ENCODE data around the gene GALNT17. TPM values are rescaled to one million over a fixed set of nuclear protein-coding genes. Genes with fewer than 3 reads are reported as not detected.
A peak's percentile ranks its signal among the peaks of the same experiment; 100 is the strongest.

Gene GALNT17
- total RNA-seq, 4 donors from 2014 or later = 66.0 to 97.9 (median 76.0) TPM

- Histone ChIP-seq H3K4me3 (no peak overlapping the region), H3K9me3 (no peaks in the 10 kb centered on the region), H3K27me3 (no peaks in the 10 kb centered on the region), H3K27ac (peak overlapping the region in 3 of 4 donors; percentile 23 to 79 (median 72)), H3K4me1 (peaks cover 0 to 17% (median 0%) of the 10 kb centered on the region in 4 donors), H3K36me3 (no peaks in the 10 kb centered on the region)
- DNase-seq (ENCODE audit: low spot score in 2 of 2) = no peak
- 16 to 24% methylated on average over 5 of the region's 5 CpGs for WGBS, 2 donors
- TF ChIP-seq POLR2A (IDR thresholded peaks at IDR 0.05) = no peak
- TF ChIP-seq, protein P1, sequence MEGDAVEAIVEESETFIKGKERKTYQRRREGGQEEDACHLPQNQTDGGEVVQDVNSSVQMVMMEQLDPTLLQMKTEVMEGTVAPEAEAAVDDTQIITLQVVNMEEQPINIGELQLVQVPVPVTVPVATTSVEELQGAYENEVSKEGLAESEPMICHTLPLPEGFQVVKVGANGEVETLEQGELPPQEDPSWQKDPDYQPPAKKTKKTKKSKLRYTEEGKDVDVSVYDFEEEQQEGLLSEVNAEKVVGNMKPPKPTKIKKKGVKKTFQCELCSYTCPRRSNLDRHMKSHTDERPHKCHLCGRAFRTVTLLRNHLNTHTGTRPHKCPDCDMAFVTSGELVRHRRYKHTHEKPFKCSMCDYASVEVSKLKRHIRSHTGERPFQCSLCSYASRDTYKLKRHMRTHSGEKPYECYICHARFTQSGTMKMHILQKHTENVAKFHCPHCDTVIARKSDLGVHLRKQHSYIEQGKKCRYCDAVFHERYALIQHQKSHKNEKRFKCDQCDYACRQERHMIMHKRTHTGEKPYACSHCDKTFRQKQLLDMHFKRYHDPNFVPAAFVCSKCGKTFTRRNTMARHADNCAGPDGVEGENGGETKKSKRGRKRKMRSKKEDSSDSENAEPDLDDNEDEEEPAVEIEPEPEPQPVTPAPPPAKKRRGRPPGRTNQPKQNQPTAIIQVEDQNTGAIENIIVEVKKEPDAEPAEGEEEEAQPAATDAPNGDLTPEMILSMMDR (IDR thresholded peaks at IDR 0.05) = no peak
- TF ChIP-seq EP300 (IDR thresholded peaks at IDR 0.05) = no peak
These were observed 411.5 kb downstream of the GALNT17 start for GRCh38 chr7:71543396-71543795.

- no peak overlapping the region for H3K4me3 ChIP-seq
- WGBS, 2 donors = 35 to 40% methylated on average over 5 of the region's 5 CpGs
- no peaks in the 10 kb centered on the region for H3K27me3 ChIP-seq
- no peaks in the 10 kb centered on the region for H3K36me3 ChIP-seq
- peaks cover 0 to 17% (median 0%) of the 10 kb centered on the region in 4 donors for H3K4me1 ChIP-seq
- no peaks in the 10 kb centered on the region for H3K9me3 ChIP-seq
- TF ChIP-seq, protein P1 (IDR thresholded peaks at IDR 0.05) = no peak
- TF ChIP-seq EP300 (IDR thresholded peaks at IDR 0.05) (no peak), POLR2A (IDR thresholded peaks at IDR 0.05) (no peak)
- H3K27ac ChIP-seq = peak overlapping the region in 2 of 4 donors; percentile 4 to 43
- no peak for DNase-seq (ENCODE audit: low spot score in 2 of 2)
These were observed 412.9 kb downstream of the GALNT17 start for GRCh38 chr7:71544816-71545215.

DNA sequence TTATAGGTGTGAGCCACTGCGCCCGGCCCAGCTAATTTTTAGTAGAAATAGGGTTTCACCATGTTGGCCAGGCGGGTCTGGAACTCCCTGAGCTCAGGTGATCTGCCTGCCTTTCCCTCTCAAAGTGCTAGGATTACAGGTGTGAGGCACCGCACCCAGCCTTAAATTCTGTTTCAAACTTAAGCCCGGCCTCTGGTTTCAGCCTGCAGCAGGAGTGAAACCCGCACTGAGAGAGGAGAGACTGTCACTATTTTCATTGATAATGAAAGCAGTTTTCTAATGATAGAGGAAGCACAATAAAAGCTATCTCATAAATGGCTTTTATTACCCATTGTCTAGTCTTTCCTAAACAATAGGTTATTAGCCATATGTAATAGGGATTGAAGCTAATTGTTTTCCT, 415.5 kb downstream of the GALNT17 start:
- Histone ChIP-seq H3K4me3 (no peak overlapping the region), H3K36me3 (no peaks in the 10 kb centered on the region), H3K9me3 (no peaks in the 10 kb centered on the region), H3K27me3 (no peaks in the 10 kb centered on the region), H3K27ac (peak overlapping the region in 1 of 4 donors; percentile 1), H3K4me1 (peaks cover 0 to 12% (median 0%) of the 10 kb centered on the region in 4 donors)
- 94 to 97% methylated on average over 6 of the region's 6 CpGs for WGBS, 2 donors
- no peak for DNase-seq (ENCODE audit: low spot score in 2 of 2)
- TF ChIP-seq POLR2A (IDR thresholded peaks at IDR 0.05) (no peak), EP300 (IDR thresholded peaks at IDR 0.05) (no peak)
- TF ChIP-seq, protein P1 (IDR thresholded peaks at IDR 0.05) = no peak

GRCh38 chr7:71548746-71549145, 416.8 kb downstream of the GALNT17 start:
- no peaks in the 10 kb centered on the region for H3K9me3 ChIP-seq
- 62 to 68% methylated on average over 3 of the region's 3 CpGs for WGBS, 2 donors
- TF ChIP-seq, protein P1 (IDR thresholded peaks at IDR 0.05) = no peak
- TF ChIP-seq POLR2A (IDR thresholded peaks at IDR 0.05) (no peak), EP300 (IDR thresholded peaks at IDR 0.05) (no peak)
- H3K4me3 ChIP-seq = no peak overlapping the region
- no peaks in the 10 kb centered on the region for H3K36me3 ChIP-seq
- H3K27me3 ChIP-seq = no peaks in the 10 kb centered on the region
- H3K27ac ChIP-seq = peak overlapping the region in 2 of 4 donors; percentile 23 to 50
- H3K4me1 ChIP-seq = no peaks in the 10 kb centered on the region
- no peak for DNase-seq (ENCODE audit: low spot score in 2 of 2)

DNA sequence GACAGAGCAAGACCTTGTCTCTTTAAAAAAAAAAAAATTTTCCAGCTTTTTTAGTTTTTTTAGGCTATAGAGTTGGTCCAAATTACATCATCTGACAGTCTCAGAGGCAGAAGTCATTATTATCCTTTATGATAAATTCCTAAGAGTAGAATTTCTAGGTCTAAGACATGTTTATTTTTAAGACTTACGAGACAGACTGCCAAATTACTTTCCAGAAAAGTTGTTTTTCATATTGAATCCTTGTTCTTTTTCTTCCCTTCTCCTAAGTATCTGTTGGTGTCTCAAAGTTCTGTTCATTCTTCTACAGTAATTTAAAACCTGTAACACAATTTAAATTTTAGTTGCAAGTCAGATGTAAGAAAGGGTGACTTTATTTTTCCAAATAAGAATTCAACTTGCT, 421.4 kb downstream of the GALNT17 start:
- TF ChIP-seq, protein P1 (IDR thresholded peaks at IDR 0.05) = no peak
- TF ChIP-seq EP300 (IDR thresholded peaks at IDR 0.05) (no peak), POLR2A (IDR thresholded peaks at IDR 0.05) (no peak)
- no peaks in the 10 kb centered on the region for H3K9me3 ChIP-seq
- no peak overlapping the region for H3K4me3 ChIP-seq
- H3K36me3 ChIP-seq = no peaks in the 10 kb centered on the region
- no peak overlapping the region for H3K27ac ChIP-seq
- 29 to 44% methylated on average over 1 of the region's 1 CpG for WGBS, 2 donors
- no peak for DNase-seq (ENCODE audit: low spot score in 2 of 2)
- no peaks in the 10 kb centered on the region for H3K27me3 ChIP-seq
- H3K4me1 ChIP-seq = no peaks in the 10 kb centered on the region
